Effector CD8-positive, alpha-beta T cell (primary cell): Measurements from ENCODE around the gene ASCC3.

Experiments used
- DNase-seq: peaks from one replicate; lab custom pipeline; 2025; lab: John Stamatoyannopoulos, UW

Gene ASCC3

GRCh38 chr6:100724222-100724621, 156.9 kb downstream of the ASCC3 start:
- DNase-seq = no peak

GRCh38 chr6:100721256-100721655, 159.9 kb downstream of the ASCC3 start:
- no peak for DNase-seq

DNA sequence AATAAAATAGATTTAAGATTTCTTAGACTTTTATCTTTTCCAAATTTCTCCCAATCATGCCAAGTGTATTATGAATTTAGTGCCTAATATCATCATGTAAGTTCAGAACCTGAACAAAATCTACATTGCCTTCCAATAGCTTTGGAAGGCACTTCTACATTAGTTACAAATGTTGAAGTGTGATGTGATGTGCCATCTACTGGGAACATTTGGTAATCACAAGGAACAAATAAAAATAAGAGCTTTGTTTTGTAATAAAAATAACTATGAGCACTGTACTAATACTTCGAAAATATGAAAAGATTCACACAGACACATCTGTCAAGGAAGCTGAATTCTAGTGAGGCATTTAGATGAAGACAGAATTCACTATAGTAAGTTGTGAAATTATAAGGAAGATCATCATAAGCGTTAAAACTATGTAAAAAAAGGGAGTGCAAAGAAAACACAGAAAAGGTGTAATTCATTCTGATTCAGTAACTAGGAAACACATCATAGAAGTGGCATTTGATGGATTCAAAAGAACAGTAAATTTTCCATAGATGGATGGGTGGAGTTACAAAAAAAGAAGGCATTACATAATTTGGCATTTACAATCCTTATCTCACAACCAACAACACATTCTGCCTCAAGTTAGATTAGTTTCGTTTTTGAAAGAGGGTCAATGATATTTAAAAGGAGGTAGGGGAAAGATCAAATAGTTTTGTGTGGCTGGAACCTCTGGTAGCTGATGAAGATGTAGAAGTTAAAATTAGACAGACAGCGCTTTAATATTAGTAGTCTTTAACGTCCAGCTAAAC, 161.0 kb downstream of the ASCC3 start:
- DNase-seq = no peak

GRCh38 chr6:100712997-100713396, 168.1 kb downstream of the ASCC3 start:
- DNase-seq = no peak

DNA sequence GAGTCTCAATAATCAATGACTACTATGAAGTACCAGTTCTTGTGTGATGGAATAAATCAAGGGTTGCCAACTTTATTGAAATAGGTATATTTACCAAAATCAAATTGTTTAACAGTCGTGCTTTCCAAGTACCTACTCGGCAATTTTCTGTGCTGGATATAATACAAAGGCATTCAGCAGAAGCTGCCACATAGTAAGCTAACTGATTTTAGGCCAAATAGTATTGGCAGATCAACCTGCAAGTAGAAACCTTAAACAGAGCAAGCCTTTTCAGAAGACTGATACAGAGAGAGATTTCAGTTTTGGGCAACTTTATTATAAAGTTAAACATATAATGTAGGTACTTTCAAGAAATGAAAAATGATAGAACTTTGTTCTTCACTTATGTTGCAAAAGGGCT, 174.6 kb downstream of the ASCC3 start:
- DNase-seq = no peak

DNA sequence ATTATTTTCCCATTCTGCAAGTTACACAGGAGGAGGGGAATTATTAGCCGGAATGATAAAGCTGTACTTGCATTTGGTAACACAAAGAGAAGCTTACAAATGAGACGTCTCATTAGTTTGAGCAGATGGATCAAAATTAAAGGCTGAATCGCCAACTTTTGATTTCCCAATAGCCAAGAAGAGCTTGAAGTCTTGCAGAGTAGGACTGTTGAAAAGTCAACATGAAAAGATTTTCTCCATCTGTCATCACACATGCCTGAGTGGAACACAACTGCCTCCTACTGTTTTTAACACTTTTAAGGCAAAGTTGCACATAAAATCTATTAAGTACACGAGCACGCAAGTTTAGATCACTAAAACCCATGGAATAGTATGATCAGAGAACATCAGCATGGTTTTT, 176.2 kb downstream of the ASCC3 start:
- DNase-seq = no peak

DNA sequence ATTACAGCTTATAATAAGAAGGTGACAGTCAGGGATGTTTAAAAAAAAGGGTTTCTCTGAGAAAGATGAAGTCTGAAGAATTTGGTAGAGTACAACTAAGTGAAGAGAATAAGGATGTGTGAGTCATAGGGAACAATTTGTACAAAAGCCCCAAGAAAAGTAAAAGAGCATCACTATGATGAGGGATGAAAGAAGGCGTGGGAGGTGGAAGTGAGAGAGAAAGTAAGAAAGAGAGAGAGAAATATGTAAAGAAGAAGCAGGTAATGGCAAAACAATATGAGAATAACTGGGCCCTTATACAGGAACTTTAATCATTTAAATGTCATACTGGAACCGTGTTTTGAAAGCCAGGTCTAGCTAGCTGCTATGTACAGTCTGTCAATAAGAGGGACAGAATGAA, 179.4 kb downstream of the ASCC3 start:
- no peak for DNase-seq

GRCh38 chr6:100700009-100700408, 181.1 kb downstream of the ASCC3 start:
- no peak for DNase-seq

- DNase-seq = no peak
Observed at GRCh38 chr6:100695445-100695844, 185.7 kb downstream of the ASCC3 start.

DNA sequence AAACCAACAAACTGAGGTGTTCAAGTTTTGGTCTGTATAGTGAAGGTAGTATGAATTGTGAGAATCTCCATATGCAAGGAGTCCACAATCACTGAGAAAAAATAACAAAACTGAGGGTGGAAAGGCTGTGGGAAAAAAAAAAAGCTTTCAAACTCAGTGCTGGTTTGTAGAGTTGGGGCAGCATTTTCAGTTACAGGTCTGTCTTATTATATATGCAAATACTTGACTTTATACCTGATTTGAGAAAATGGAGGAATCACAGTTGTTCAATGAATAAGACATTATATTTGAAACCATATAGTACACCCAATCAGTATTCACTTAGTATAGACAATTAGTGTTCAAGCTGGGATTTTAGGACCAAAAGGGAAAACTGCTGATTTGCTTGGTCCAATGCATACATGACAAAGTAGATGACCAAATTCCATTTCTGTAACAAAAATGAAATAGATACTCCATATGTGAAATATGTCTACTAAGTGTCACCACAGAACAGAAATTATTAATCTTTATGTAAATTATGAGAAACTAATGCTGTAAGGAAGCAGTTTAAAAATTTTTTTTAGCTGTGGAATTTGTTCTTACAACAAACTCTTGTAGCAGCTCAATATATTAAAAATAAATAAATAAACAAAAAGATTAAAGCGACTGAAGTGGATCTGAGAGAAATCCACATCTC, 187.7 kb downstream of the ASCC3 start:
- no peak for DNase-seq

- DNase-seq = no peak
Observed at GRCh38 chr6:100691972-100692371, 189.2 kb downstream of the ASCC3 start.

DNA sequence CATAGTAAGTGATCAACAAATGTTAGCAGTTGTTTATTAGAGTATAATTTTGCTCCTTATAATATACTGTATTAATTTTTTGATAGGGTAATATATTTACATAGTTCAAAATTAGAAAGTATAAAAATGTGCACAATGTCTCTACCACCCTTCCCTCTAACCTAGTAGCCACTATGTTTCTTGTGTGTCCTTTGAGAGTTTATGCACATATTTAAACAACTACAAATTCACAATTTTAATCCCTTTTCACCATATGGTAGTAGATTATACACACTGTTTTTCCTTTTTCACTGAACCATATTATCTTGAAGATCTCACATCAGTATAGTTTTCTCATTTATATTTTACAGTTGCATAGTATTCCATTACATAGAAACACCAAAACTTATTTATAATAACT, 194.9 kb downstream of the ASCC3 start:
- DNase-seq = no peak

GRCh38 chr6:100685747-100686146, 195.4 kb downstream of the ASCC3 start:
- DNase-seq = no peak

DNA sequence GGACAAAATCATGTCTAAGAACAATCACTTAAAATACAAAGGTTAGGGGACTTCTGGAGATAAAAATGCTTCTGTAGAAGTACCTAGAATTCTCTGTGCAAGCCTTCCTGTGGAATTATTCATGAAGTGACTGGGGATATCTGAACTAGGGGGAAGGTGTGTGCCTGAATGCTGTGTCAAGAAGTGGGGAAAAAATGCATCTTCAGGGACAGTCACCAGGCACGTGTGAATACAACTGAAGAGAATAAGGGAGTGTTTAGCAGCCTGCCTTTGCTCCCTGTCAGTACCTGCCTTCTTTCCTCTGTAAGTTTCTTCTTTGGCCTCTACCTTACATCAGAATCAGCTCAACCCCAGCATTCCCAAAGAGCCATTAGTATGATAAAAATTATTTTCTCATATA, 201.0 kb downstream of the ASCC3 start:
- DNase-seq = no peak

DNA sequence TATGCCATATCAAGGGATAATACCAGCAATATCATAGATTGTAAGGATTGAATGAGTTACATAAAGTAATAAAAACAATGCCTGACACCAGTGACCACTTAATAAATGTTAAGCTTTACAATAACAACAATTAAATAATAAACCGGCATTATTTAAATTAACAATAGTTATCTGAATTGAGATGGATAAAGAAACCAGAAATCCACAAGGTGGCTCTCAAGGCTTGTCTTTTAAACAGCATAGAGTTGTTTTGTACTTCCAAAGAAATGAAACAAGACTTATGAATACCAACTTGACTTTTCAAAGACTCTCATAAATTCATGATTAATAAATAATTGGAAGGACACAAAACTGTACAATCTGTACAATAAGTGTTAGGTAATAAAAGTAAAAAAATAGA, 203.1 kb downstream of the ASCC3 start:
- DNase-seq = no peak

GRCh38 chr6:100677240-100677639, 203.9 kb downstream of the ASCC3 start:
- no peak for DNase-seq

- no peak for DNase-seq
Observed at GRCh38 chr6:100673641-100674040, 207.5 kb downstream of the ASCC3 start.

DNA sequence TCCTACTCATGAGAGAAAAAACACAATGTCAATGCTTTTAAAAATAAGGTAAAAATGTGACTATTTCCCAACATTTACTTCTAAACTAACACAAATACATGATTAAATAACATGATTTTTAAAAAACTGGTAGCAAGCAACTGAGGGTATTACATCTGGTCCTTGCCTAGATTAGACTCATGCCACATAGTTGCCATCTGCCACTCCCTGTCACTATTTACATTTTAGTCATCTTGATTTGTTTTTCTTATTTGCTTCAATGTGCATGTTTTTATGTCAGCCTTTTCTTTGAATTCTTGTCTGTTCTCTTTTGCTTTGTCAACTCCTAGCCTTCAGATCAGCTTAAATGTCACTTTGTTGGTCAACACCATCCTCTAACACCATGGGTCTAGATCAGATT, 209.4 kb downstream of the ASCC3 start:
- no peak for DNase-seq

DNA sequence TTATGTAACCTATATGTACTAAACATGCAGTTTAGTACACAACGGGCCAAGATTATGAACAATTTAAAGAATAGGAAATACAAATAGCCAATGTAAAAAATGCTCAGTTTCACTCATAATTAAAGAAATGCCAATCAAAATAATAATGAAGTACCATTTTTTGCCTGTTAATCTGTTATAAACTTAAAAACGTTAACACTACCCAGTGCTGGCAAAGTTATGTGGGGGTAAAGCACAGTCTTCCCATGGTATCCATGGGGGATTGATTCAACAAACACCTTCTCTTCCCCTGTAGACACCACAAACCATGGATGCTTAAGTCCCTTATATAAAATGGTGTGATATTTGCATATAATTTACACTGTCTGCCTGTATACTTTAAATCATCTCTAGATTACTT, 211.1 kb downstream of the ASCC3 start:
- no peak for DNase-seq

DNA sequence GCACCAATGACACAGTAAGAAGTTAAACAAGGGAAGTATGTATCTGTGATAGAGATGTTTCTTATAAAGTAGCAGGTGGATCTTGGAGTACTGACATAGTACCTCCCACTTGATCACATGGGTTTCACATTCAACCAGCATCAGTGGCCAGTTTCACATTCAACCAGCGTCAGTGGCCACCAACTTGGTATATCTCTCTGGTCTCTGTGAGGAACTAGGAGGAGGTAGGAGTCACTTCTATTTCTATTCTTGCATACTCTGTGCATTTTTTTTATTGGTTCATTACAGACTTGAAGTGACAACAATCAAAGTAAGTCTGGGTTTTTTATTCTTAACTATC, 216.1 kb downstream of the ASCC3 start:
- DNase-seq = no peak

DNA sequence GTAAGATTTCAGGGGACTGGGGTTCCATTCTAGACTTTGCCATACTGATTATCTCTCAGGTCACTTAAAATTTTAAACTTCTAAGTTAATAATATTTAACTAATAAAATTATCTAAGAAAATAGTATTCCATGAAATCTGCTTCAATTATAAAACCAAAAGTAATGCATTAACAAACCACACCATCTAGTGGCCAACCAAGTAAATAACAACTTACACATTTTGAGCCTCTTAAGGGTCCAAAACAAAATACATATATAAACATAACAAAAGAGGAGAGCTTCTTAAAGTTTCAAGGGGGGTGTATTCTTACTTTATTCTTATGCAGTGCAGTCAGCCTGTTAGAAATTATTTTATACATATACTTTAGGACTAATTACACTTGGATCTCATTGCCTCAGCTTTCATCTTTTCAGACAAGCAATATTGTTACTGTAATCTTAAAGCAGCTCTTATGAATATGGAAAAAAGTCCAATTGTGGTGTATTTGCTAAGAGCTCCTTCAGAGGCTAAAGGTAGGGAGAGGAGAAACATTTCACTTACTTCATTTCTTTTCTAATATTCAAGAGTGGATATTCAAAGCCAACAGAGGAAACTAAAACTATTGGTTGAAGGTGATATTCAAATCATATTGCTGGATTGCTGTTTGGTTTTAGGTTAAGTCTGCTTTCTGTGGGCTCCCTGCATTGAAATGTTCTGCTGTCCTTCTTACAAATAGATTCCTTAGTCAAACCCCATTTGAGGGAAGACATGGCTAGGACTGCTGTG, 216.7 kb downstream of the ASCC3 start:
- DNase-seq = no peak

- no peak for DNase-seq
Observed at GRCh38 chr6:100663219-100663863, 217.8 kb downstream of the ASCC3 start.

DNA sequence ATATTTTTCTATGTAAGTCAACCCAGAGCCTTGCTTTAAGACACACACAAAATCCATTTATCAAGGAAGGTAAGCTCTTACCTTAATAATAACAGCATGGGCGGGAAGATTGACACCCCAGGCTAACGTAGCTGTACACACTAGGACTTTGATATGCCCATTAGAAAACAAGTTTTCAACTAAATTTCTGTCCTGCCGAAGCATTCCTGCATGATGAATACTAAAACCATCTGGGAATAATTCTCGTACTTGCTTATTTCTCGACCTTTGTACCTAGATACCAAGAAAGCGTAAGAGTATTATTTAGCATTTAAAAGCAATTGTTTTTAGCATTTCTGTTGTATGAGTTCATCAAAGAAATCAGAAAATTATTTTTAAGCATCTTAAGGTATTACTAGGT, 218.9 kb downstream of the ASCC3 start:
- DNase-seq = no peak
